ENCODE measurements around the gene COX8C.
"Not testable (repeated sequence)": the region's sequence is repeated elsewhere in the genome, so short reads cannot be mapped to it uniquely, and the experiment has no call there.

COX8C gene

DNA sequence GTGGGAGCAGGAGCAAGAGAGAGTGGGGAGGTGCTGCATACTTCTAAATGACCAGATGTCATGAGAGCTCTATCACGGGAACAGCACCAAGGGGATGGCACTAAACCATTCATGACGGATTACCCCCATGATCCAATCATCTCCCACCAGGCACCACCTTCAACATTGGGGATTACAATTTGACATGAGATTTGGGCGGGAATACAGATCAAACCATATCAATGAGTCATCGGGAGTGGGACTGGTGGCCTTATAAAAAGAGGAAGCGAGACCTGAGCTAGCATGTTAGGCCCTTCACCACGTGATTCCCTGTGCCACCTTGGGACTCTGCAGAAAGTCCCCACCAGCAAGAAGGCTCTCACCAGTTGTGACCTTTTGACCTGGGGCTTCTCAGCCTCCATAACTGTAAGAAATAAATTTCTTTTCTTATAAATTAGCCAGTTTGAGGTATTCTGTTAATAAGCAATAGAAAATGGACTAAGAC, 28.7 kb downstream of the COX8C start:
- H3K4me1 ChIP-seq: no peaks in the 10 kb centered on the region
- H3K4me2 ChIP-seq (ENCODE audit: low read length): no peak overlapping the region
- no peak for TF ChIP-seq CTCF (IDR thresholded peaks at IDR 0.05)
- H3K9me3 ChIP-seq (ENCODE audit: control insufficient read depth, low read length): no peaks in the 10 kb centered on the region
- no peaks in the 10 kb centered on the region for H3K27me3 ChIP-seq (ENCODE audit: control insufficient read depth, insufficient read depth, low read length)
- H2AFZ ChIP-seq: no peak overlapping the region
- no peaks in the 10 kb centered on the region for H3K36me3 ChIP-seq (ENCODE audit: control insufficient read depth, insufficient read depth, low read length)
- no peak overlapping the region for H3K27ac ChIP-seq
- H3K79me2 ChIP-seq: no peaks in the 10 kb centered on the region
- H3K9ac ChIP-seq: no peak overlapping the region
- H3K4me3 ChIP-seq (ENCODE audit: low read depth, low read length): no peak overlapping the region

DNA sequence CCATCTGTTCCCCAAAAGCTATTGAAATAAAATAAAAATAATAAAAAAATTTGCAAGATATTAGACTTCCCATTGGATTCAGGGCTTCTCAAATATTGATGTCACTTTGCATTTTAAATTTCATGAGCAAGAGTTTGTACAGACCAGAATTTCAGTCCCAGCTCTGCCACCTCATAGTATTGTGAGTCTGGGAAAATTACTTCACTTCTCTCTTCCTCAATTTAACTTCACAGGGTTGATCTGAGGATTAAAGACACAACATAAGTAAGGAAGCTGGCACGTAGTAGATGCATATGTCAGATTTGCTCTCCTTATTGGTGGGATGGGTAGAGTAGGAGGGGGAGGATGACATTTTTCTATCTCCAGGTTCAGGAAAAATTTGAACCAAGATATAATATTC, 32.8 kb downstream of the COX8C start:
- no peaks in the 10 kb centered on the region for H3K27me3 ChIP-seq (ENCODE audit: control insufficient read depth, insufficient read depth, low read length)
- H3K4me2 ChIP-seq (ENCODE audit: low read length): no peak overlapping the region
- H3K36me3 ChIP-seq (ENCODE audit: control insufficient read depth, insufficient read depth, low read length): no peaks in the 10 kb centered on the region
- no peak overlapping the region for H3K9ac ChIP-seq
- TF ChIP-seq CTCF (IDR thresholded peaks at IDR 0.05): no peak
- H3K79me2 ChIP-seq: no peaks in the 10 kb centered on the region
- H3K27ac ChIP-seq: no peak overlapping the region
- no peak overlapping the region for H3K4me3 ChIP-seq (ENCODE audit: low read depth, low read length)
- no peaks in the 10 kb centered on the region for H3K4me1 ChIP-seq
- H3K9me3 ChIP-seq (ENCODE audit: control insufficient read depth, low read length): no peaks in the 10 kb centered on the region
- H2AFZ ChIP-seq: no peak overlapping the region

DNA sequence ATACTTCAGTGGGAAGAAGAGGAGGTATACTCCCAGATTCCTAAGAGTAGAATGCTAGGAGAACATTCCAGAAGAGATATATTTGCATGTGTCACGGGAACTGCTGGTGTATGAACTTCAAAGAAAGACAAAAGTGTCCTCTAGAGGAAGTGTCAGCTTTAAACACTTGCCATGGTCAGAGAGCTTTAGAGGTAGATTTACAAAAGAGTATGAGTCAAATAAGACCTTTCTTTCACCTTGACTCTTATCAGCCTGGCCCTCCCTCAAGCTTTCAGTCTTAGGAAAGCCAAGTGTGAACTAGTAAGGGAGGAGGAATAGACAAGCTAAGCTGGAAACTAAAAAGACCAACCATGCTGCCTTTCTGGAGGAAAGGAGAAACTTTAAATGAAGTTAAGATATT, 34.7 kb downstream of the COX8C start:
- Histone ChIP-seq H3K36me3 (ENCODE audit: control insufficient read depth, insufficient read depth, low read length) (no peaks in the 10 kb centered on the region), H3K79me2 (no peaks in the 10 kb centered on the region), H3K4me1 (no peaks in the 10 kb centered on the region), H3K27ac (no peak overlapping the region), H3K4me3 (ENCODE audit: low read depth, low read length) (no peak overlapping the region), H2AFZ (peak overlapping the region; percentile 47), H3K9me3 (ENCODE audit: control insufficient read depth, low read length) (no peaks in the 10 kb centered on the region), H3K4me2 (ENCODE audit: low read length) (no peak overlapping the region), H3K9ac (no peak overlapping the region), H3K27me3 (ENCODE audit: control insufficient read depth, insufficient read depth, low read length) (no peaks in the 10 kb centered on the region)
- peak; percentile 7 for TF ChIP-seq CTCF (IDR thresholded peaks at IDR 0.05)

DNA sequence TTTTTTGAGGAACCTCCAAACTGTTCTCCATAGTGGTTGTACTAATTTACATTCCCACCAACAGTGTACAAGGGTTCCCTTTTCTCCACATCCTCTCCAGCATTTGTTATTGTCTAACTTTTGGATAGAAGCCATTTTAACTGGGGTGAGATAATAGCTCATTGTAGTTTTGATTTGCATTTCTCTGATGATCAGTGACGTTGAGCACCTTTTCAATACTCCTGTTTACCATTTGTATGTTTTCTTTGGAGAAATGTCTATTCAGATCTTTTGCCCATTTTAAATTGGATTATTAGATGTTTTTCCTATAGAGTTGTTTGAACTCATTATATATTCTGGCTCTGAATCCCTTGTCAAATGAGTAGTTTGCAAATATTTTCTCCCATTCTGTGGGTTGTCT, 37.3 kb downstream of the COX8C start:
- H3K27ac ChIP-seq; H3K79me2 ChIP-seq; H3K36me3 ChIP-seq (ENCODE audit: control insufficient read depth, insufficient read depth, low read length); H2AFZ ChIP-seq; H3K27me3 ChIP-seq (ENCODE audit: control insufficient read depth, insufficient read depth, low read length); H3K9me3 ChIP-seq (ENCODE audit: control insufficient read depth, low read length); H3K4me1 ChIP-seq; H3K9ac ChIP-seq; H3K4me3 ChIP-seq (ENCODE audit: low read depth, low read length); H3K4me2 ChIP-seq (ENCODE audit: low read length): not testable (repeated sequence)

GRCh38 chr14:93395231-93395630, 48.2 kb downstream of the COX8C start:
- H3K9ac ChIP-seq: no peak overlapping the region
- no peak for TF ChIP-seq CTCF (IDR thresholded peaks at IDR 0.05)

More at GRCh38 chr14:93395231-93395630, 48.2 kb downstream of the COX8C start:
- Histone ChIP-seq H3K27me3 (ENCODE audit: control insufficient read depth, insufficient read depth, low read length) (no peaks in the 10 kb centered on the region), H3K27ac (no peak overlapping the region), H3K9me3 (ENCODE audit: control insufficient read depth, low read length) (no peaks in the 10 kb centered on the region), H3K4me2 (ENCODE audit: low read length) (no peak overlapping the region), H3K4me3 (ENCODE audit: low read depth, low read length) (no peak overlapping the region), H3K4me1 (no peaks in the 10 kb centered on the region), H3K79me2 (no peaks in the 10 kb centered on the region), H2AFZ (no peak overlapping the region), H3K36me3 (ENCODE audit: control insufficient read depth, insufficient read depth, low read length) (no peaks in the 10 kb centered on the region)
